GM12892 (cell line): ENCODE measurements around the gene RNF13.

ENCODE experiments used
- POLR2A ChIP-seq: IDR thresholded peaks from 2 replicates; pipeline ENCODE4 v1.6.1; 2011; ENCODE audit warnings: low read depth, low read length, control low read depth
- POLR2AphosphoS5 ChIP-seq: IDR thresholded peaks from 2 replicates; pipeline ENCODE4 v1.6.1; 2011; ENCODE audit warnings: low read depth, low read length, control low read depth
- TAF1 ChIP-seq: IDR thresholded peaks from 2 replicates; pipeline ENCODE4 v1.6.1; 2011; ENCODE audit warnings: low read depth, mild to moderate bottlenecking, control low read depth, low read length, borderline replicate concordance

DNA sequence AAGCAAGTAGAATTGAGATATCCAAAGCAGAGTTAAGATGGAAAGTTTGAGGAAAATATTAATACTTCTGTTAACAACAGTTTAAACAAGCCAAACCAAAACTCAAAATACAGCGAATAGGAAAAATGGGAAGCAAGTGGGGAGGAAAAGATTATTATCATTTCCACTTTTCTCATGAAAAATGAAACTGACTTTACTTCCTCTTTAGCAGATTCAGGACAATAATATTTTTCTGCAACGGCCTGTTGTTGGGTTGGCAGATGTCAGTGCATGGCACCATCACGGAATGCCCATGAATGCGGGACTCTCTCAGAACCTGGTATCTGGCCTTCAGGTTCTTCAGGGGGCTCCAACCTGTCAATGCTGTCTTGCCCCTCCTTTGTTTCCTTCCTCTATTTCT, 31.8 kb upstream of the RNF13 start:
- TF ChIP-seq TAF1 (no peak), POLR2A (no peak), POLR2AphosphoS5 (no peak)
